ENCODE results near the gene RNF224.
A peak's percentile ranks its signal among the peaks of the same experiment; 100 is the strongest.

Gene RNF224

DNA sequence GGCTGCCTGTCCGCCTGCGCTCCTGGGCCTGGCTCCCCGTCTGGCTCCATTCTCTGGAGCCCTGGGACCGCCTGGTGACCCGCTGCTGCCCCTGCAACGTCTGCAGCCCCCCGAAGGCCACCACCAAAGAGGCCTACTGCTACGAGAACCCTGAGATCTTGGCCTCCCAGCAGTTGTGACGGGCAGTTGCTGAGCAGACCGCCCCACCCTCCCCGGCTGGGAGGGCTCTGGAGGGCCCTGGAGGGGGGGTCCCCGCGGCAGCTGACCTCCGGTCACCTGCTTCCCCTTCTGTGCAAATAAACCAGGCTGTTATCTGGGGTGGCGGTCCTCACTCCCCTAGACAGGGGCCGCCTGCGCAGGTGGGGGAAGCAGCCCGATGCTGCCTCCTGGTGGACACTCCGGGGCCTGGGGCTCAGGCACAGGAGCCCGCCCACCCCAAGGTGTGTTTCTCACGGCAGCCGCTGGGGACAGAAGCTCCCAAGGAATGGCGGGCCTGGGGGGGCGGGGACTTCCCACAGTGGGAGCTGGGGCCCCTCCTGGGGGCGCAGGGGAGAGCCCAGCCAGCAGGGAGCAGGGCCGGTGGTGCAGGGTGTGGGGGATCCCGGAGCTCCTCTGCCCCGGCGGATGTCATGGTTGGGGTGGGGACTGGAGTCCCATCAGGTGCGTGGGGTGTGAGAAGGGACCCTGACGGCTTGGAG is 9.1 kb downstream of the RNF224 start:
- 23% methylated on average over 29 of the region's 31 CpGs for WGBS

DNA sequence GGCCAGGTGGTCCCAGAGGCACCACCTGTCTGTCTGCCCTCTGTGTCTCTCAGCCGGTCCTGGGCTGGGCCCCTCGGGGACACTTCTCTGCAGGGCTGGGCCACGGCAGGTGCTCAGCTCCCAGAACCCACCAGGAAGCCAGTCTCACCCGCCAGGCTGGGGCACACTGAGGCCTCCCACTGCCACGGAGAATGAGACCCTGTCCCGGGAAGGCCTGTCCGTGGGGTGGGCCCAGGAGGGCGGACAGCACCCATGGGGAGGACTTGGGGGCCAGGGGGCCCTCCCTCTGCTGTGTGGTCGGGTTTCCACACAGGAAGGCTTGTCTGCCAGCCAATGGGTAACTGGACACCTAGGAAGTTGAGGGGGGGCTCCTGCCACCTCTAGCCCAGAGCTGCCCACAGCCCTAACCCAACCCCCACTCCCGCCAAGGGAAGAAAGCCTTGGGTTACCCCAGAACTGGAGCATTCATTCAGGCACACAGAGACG is 9.7 kb downstream of the RNF224 start:
- Histone ChIP-seq H3K9me3 (ENCODE audit: control insufficient read depth, low read length) (no peaks in the 10 kb centered on the region), H3K18ac (ENCODE audit: low read depth in 1 of 2, low read length in 2 of 2) (peak overlapping the region in 1 of 2 experiments; percentile 89), H3K4me1 (ENCODE audit: control insufficient read depth, insufficient read depth, low read depth, low read length) (peaks cover 34% of the 10 kb centered on the region), H2BK12ac (ENCODE audit: low read length in 2 of 2) (peak overlapping the region in 1 of 2 experiments; percentile 85), H3K27ac (ENCODE audit: low read length, poor library complexity, severe bottlenecking) (no peak overlapping the region), H2AK5ac (ENCODE audit: low read length, severe bottlenecking) (peak overlapping the region; percentile 5), H2BK5ac (ENCODE audit: low read depth, low read length, poor library complexity, severe bottlenecking) (no peak overlapping the region), H3K14ac (ENCODE audit: low read length in 2 of 2) (no peak overlapping the region), H2BK15ac (ENCODE audit: low read depth, poor library complexity, severe bottlenecking) (no peak overlapping the region), H2AFZ (ENCODE audit: low read depth, low read length) (peak overlapping the region; percentile 57), H3K79me1 (replicated peaks; ENCODE audit: low read length, poor library complexity, severe bottlenecking) (peaks cover 21% of the 10 kb centered on the region), H3K23ac (ENCODE audit: low read length in 2 of 2) (no peak overlapping the region), H4K91ac (ENCODE audit: low read length) (peak overlapping the region; percentile 74), H3K4me3 (ENCODE audit: insufficient read depth in 1 of 2, low read depth in 1 of 2, low read length in 2 of 2) (no peak overlapping the region), H2BK120ac (ENCODE audit: low read depth, low read length) (no peak overlapping the region), H3K4me2 (ENCODE audit: low read length, poor library complexity, severe bottlenecking) (peak overlapping the region; percentile 49), H3K36me3 (ENCODE audit: control insufficient read depth in 1 of 2, insufficient read depth in 2 of 2, low read depth in 1 of 2, low read length in 2 of 2) (peaks cover 3 to 7% of the 10 kb centered on the region in 2 experiments), H3K9ac (ENCODE audit: low read length) (no peak overlapping the region), H3K27me3 (ENCODE audit: control insufficient read depth in 1 of 2, insufficient read depth in 1 of 2, low read length in 2 of 2) (peaks cover 0 to 32% of the 10 kb centered on the region in 2 experiments), H3K4ac (ENCODE audit: low read depth in 1 of 2, low read length in 2 of 2) (peak overlapping the region in 1 of 2 experiments; percentile 42), H4K8ac (ENCODE audit: low read length) (peak overlapping the region; percentile 52)
- no peak for DNase-seq
- WGBS, result 79% methylated on average over 11 of the region's 11 CpGs

More for the DNA sequence above, 9.1 kb downstream of the RNF224 start:
- Histone ChIP-seq H3K27me3 (ENCODE audit: control insufficient read depth in 1 of 2, insufficient read depth in 1 of 2, low read length in 2 of 2) (peaks cover 0 to 38% of the 10 kb centered on the region in 2 experiments), H3K36me3 (ENCODE audit: control insufficient read depth in 1 of 2, insufficient read depth in 2 of 2, low read depth in 1 of 2, low read length in 2 of 2) (peaks cover 0 to 3% of the 10 kb centered on the region in 2 experiments), H2BK15ac (ENCODE audit: low read depth, poor library complexity, severe bottlenecking) (no peak overlapping the region), H2AFZ (ENCODE audit: low read depth, low read length) (peak overlapping the region; percentile 57), H4K8ac (ENCODE audit: low read length) (peak overlapping the region; percentile 52), H2BK5ac (ENCODE audit: low read depth, low read length, poor library complexity, severe bottlenecking) (no peak overlapping the region), H2AK5ac (ENCODE audit: low read length, severe bottlenecking) (no peak overlapping the region), H3K4ac (ENCODE audit: low read depth in 1 of 2, low read length in 2 of 2) (peak overlapping the region in 1 of 2 experiments; percentile 42), H4K91ac (ENCODE audit: low read length) (peak overlapping the region; percentile 74), H3K18ac (ENCODE audit: low read depth in 1 of 2, low read length in 2 of 2) (peak overlapping the region in 1 of 2 experiments; percentile 89), H2BK12ac (ENCODE audit: low read length in 2 of 2) (peak overlapping the region in 1 of 2 experiments; percentile 85), H2BK120ac (ENCODE audit: low read depth, low read length) (no peak overlapping the region), H3K14ac (ENCODE audit: low read length in 2 of 2) (no peak overlapping the region), H3K9ac (ENCODE audit: low read length) (no peak overlapping the region), H3K27ac (ENCODE audit: low read length, poor library complexity, severe bottlenecking) (no peak overlapping the region), H3K4me3 (ENCODE audit: insufficient read depth in 1 of 2, low read depth in 1 of 2, low read length in 2 of 2) (peak overlapping the region in 1 of 2 experiments; percentile 21), H3K23ac (ENCODE audit: low read length in 2 of 2) (no peak overlapping the region), H3K4me2 (ENCODE audit: low read length, poor library complexity, severe bottlenecking) (peak overlapping the region; percentile 49), H3K79me1 (replicated peaks; ENCODE audit: low read length, poor library complexity, severe bottlenecking) (peaks cover 21% of the 10 kb centered on the region), H3K4me1 (ENCODE audit: control insufficient read depth, insufficient read depth, low read depth, low read length) (peaks cover 34% of the 10 kb centered on the region), H3K9me3 (ENCODE audit: control insufficient read depth, low read length) (no peaks in the 10 kb centered on the region)
- DNase-seq, result peak; percentile 83

DNA sequence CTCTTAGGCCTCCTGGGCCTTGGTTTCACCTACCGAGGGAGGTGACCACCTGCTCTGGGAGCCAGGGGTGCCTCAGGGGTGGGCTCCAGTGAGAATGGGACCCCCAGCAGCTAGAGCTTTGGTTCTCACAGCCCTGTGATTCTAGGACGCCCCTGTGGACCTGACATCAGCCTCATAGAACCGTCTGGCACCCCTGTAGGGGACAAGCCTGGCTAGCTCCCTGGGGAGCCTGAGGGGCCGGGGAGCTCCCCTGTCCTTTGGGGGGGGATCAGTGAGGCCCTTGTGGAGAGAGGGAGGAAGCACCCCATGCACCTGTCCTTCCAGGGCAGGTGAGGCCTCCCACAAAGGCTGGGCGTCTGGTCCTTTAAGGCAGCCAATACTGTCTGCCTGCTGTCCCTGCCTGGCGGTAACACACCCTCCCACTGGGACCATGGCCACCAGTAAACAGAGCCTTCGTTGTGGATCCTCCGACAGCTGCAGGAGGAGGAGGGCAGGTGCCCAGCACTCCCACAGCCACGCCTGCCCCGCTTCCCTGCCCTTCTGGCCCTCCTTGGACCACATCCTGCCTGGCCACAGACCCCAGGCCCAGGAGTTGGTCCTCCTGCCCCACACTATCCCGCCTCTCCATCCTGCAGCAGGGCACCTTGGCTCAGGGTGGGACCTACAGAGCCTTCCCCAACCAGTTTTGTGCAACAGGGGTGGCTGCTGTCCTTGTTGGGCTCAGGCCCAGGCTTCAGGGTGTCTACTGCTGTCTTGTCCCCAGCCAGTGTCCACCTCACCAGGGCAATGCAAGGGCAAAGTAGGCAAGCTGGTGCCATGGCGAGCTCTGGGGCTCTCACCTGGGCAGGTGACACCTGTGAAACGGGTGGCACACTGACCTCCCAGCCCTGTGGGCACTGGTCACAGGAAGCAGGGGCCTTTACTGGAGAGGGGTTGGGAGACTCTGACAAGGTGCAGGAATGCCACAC is 10.7 kb downstream of the RNF224 start:
- peak overlapping the region in 1 of 2 experiments; percentile 23 for H3K23ac ChIP-seq (ENCODE audit: low read length in 2 of 2)
- peaks cover 21% of the 10 kb centered on the region for H3K79me1 ChIP-seq (replicated peaks; ENCODE audit: low read length, poor library complexity, severe bottlenecking)
- peaks cover 43% of the 10 kb centered on the region for H3K4me1 ChIP-seq (ENCODE audit: control insufficient read depth, insufficient read depth, low read depth, low read length)
- peak overlapping the region; percentile 32 for H3K9ac ChIP-seq (ENCODE audit: low read length)
- H2BK120ac ChIP-seq (ENCODE audit: low read depth, low read length), result no peak overlapping the region
- no peak for DNase-seq
- no peak overlapping the region for H2BK5ac ChIP-seq (ENCODE audit: low read depth, low read length, poor library complexity, severe bottlenecking)
- peak overlapping the region in 1 of 2 experiments; percentile 54 for H3K4me3 ChIP-seq (ENCODE audit: insufficient read depth in 1 of 2, low read depth in 1 of 2, low read length in 2 of 2)
- no peak overlapping the region for H3K4me2 ChIP-seq (ENCODE audit: low read length, poor library complexity, severe bottlenecking)
- H3K14ac ChIP-seq (ENCODE audit: low read length in 2 of 2), result peak overlapping the region in 1 of 2 experiments; percentile 9
- no peak overlapping the region for H4K8ac ChIP-seq (ENCODE audit: low read length)
- peaks cover 14 to 17% of the 10 kb centered on the region in 2 experiments for H3K36me3 ChIP-seq (ENCODE audit: control insufficient read depth in 1 of 2, insufficient read depth in 2 of 2, low read depth in 1 of 2, low read length in 2 of 2)
- peaks cover 0 to 23% of the 10 kb centered on the region in 2 experiments for H3K27me3 ChIP-seq (ENCODE audit: control insufficient read depth in 1 of 2, insufficient read depth in 1 of 2, low read length in 2 of 2)
- H2BK15ac ChIP-seq (ENCODE audit: low read depth, poor library complexity, severe bottlenecking), result peak overlapping the region; percentile 6
- H3K27ac ChIP-seq (ENCODE audit: low read length, poor library complexity, severe bottlenecking), result no peak overlapping the region
- H3K9me3 ChIP-seq (ENCODE audit: control insufficient read depth, low read length), result no peaks in the 10 kb centered on the region
- H3K18ac ChIP-seq (ENCODE audit: low read depth in 1 of 2, low read length in 2 of 2), result no peak overlapping the region
- peak overlapping the region in 1 of 2 experiments; percentile 84 for H2BK12ac ChIP-seq (ENCODE audit: low read length in 2 of 2)
- H2AFZ ChIP-seq (ENCODE audit: low read depth, low read length), result no peak overlapping the region
- no peak overlapping the region for H3K4ac ChIP-seq (ENCODE audit: low read depth in 1 of 2, low read length in 2 of 2)
- 85% methylated on average over 13 of the region's 13 CpGs for WGBS
- H4K91ac ChIP-seq (ENCODE audit: low read length), result peak overlapping the region; percentile 70
- H2AK5ac ChIP-seq (ENCODE audit: low read length, severe bottlenecking), result peak overlapping the region; percentile 17
